GM19043 (cell line): ENCODE results near the gene CNTF.
"Not testable (repeated sequence)": the region's sequence is repeated elsewhere in the genome, so short reads cannot be mapped to it uniquely, and the experiment has no call there.

Experiments
- ATAC-seq: cut with Tn5 transposase; IDR thresholded peaks from one replicate; pipeline ENCODE4 v1.9.1; 2021; ENCODE audit warnings: low read depth; ENCODE audit not compliant: unreplicated experiment

The CNTF gene

GRCh38 chr11:58622344-58622743 lies at the start of gene CNTF:
TSS of gene CNTF (plus strand) at chr11:58622665. CDS start at chr11:58622753, 88 bp downstream.
- no peak for ATAC-seq

GRCh38 chr11:58572906-58573305 lies 49.6 kb upstream of the CNTF start:
- ATAC-seq: not testable (repeated sequence)

- peak; percentile 21 for ATAC-seq
Observed at GRCh38 chr11:58573451-58574104, 48.9 kb upstream of the CNTF start.

DNA sequence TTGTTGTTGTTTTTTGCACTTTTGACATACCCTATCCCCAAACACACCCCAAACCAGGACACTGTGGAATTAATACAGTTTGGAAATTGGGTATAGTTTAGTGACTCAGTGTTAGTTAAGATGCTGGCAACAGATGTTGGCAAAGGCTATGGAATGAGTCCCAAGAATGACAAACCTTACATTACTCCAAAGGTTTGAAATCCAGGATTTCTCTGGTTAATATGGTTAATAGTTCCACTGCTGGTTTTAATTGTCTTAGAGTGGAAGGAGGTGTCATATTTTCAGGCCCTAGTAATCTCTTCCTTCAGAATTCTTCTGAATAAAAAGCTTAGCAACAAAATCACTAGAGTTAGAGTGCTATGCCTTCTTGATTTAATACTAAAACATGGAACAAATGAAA lies 47.6 kb upstream of the CNTF start:
- ATAC-seq: no peak

DNA sequence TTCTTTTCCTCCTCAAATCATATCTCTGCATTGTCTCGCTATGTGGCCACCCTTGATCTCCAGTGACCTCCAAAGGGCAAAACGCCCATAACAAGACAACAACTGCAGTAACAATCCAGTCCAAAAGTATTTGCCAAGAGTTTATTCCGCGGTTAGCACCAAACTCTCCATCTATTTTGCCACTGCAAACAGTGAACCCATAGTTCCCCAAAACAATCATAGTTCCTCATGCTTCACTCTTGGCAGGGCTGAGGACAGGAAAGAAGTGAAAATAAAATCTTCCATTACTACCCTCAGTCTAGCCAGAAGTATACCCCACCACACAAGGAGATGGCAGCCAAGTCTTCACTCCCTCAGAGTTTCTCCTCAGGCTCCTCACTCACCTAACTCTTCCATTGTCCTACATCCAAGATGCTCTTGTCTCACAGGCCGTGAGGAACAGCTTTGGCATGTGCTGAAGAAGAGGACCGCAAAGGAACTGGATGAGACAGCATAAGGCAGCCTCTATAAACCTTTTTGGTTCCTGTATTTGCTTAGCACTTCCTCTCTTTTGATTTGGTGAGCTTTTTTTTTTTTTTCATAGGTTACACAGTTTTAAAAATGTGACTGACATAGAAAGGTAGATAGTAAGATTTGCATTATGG lies 47.0 kb upstream of the CNTF start, which contains the start of gene LPXN:
LPXN (minus strand) TSS at position 480 of the 644 bp plus-strand sequence; CDS start at position 396, 84 bp downstream.
- no peak for ATAC-seq

DNA sequence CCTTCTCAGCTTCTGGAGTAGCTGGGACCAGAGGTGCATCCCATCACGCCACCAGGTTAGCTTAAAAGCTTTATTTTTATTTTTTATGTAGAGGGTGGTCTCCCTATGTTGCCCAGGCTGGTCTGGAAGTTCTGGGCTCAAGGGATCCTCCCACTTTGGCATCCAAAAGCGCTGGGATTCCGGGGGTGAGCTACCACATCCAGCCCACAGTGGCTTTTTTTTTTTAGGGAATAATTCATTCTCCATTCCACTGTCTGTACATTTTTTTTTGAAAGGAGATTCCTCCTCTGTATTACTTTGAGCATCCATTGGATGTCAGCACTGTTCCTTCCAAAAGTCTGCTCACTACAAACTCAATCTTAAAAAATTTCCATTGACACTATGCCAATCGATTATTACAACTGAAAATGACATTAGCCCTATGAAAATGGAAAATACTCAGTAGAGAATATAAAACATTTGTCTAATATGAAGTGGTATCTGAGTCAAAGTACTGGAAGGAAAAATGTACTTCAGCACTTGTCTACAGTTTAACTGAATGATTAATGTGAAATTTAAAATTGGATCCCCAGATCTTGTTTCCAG lies 45.5 kb upstream of the CNTF start:
- no peak for ATAC-seq

DNA sequence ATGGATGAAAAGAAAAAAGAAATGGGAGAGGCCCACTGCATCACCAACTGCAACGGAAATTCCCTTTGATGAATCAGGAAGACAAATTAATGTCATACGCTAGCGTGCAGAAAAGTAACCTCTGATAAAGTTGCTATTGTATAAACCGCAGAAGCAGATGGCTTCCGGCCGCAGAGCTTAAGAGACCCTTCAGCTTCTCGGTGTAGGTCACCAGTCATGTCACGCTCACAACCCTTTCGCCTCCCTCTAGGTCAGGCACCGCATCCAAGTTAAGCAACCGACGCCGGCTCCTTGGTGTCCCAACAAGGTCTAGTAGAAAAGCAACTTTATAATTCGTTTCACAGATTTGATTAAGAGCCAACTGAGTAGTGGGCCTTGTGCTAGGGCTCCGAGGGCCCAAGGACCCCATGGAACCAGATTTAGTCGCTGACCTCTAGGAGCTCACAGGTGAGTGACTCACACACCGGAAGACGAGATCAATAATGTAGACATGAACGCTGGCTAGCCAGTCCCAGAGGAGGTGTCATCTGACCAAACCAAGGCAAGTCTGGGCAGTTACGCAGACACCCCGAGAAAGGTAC lies 44.8 kb upstream of the CNTF start:
- peak; percentile 41 for ATAC-seq

DNA sequence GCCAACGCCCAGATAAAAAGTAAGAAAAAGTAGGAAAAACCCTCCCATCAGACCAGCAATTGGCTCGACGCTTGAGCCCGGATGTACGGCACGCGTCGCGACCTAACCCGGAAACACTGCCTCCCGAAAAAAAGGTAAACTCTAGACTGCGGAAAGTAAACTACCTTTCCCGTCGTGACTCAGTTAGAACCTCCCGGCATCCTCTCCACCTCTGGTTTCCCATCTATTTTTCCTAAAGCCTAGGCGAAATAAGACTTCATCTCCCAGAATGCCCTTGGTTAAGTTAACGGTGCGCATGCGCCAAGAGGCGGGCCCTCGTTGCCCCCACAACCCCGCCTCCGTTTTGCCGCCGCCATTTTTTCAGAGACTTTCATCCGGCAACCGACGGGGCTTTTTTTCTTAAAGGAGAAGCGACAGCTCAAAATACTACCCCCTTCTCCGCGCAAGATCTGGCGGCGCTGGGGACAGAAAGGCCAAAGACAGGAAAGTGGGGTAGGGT lies 44.3 kb upstream of the CNTF start:
- peak; percentile 31 for ATAC-seq

- ATAC-seq: peak; percentile 25
Observed at GRCh38 chr11:58578635-58579191, 43.8 kb upstream of the CNTF start, which contains the start of gene ZFP91. TSS of gene ZFP91 (plus strand) at chr11:58579063. CDS start at chr11:58579282, 219 bp downstream.

- ATAC-seq: peak; percentile 30
Observed at GRCh38 chr11:58579192-58580129, 43.0 kb upstream of the CNTF start.

DNA sequence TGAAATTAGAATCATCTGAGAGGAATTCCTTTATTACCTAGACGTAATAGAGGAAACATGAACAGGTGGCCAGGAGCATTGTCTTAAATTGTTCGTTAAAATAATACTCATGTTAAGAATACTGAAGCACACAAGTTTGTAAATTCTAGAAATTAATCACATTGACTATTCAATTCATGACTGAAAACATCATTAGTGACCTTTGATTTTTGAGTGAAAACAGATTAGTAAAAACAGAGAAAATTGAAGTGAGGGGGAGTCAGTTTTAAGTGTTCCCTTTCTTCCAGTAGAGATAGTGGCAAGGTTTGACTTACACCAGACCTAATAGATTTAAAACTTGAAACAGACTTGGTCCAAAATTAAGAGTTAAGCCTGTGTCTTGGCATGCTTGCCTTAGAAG lies 42.2 kb upstream of the CNTF start:
- ATAC-seq: no peak

GRCh38 chr11:58582437-58582836 lies 40.0 kb upstream of the CNTF start:
- ATAC-seq: no peak

GRCh38 chr11:58586998-58587397 lies 35.5 kb upstream of the CNTF start:
- ATAC-seq: no peak

GRCh38 chr11:58591659-58592058 lies 30.8 kb upstream of the CNTF start:
- ATAC-seq: no peak

- ATAC-seq: no peak
Observed at GRCh38 chr11:58592760-58593472, 29.5 kb upstream of the CNTF start.

- no peak for ATAC-seq
Observed at GRCh38 chr11:58594826-58595225, 27.6 kb upstream of the CNTF start.

- no peak for ATAC-seq
Observed at GRCh38 chr11:58596621-58597020, 25.8 kb upstream of the CNTF start.

- no peak for ATAC-seq
Observed at GRCh38 chr11:58597486-58598144, 24.9 kb upstream of the CNTF start.

GRCh38 chr11:58600510-58600909 lies 22.0 kb upstream of the CNTF start:
- no peak for ATAC-seq
